ENCODE data around the gene EMILIN3. TPM values are rescaled to one million over a fixed set of nuclear protein-coding genes. Genes with fewer than 3 reads are reported as not detected.

EMILIN3 gene
- total RNA-seq, 4 donors from 2014 or later = 0.20 to 0.33 (median 0.20) TPM; not detected in 1

- no peak for DNase-seq
- Histone ChIP-seq H3K4me3 (no peak overlapping the region), H3K4me1 (no peaks in the 10 kb centered on the region), H3K27me3 (no peaks in the 10 kb centered on the region), H3K27ac (no peak overlapping the region), H3K36me3 (no peaks in the 10 kb centered on the region), H3K9me3 (no peaks in the 10 kb centered on the region)
- no peak for TF ChIP-seq POLR2A (IDR thresholded peaks at IDR 0.05)
- no peak for TF ChIP-seq CTCF (IDR thresholded peaks at IDR 0.05 in 4 of 5, conservative IDR thresholded peaks at IDR 0.05 in 1 of 5)
- no peak for ATAC-seq
- intact Hi-C loops (cut with DNase I; ENCODE audit: low total_unique reads) (no loop called here), in situ Hi-C loops (cut with MboI; ENCODE audit: low sequenced_read_pairs in 4 of 4) (no loop called here)
Observed at GRCh38 chr20:41380551-41381193, 14.1 kb upstream of the EMILIN3 start.

- in situ Hi-C loops (cut with MboI; ENCODE audit: low sequenced_read_pairs in 4 of 4) = no loop called here
- no peaks in the 10 kb centered on the region for H3K9me3 ChIP-seq
- no peaks in the 10 kb centered on the region for H3K4me1 ChIP-seq
- H3K27ac ChIP-seq = no peak overlapping the region
- intact Hi-C loops (cut with DNase I; ENCODE audit: low total_unique reads) = no loop called here
- H3K36me3 ChIP-seq = no peaks in the 10 kb centered on the region
- H3K4me3 ChIP-seq = no peak overlapping the region
- no peak for TF ChIP-seq CTCF (IDR thresholded peaks at IDR 0.05 in 4 of 5, conservative IDR thresholded peaks at IDR 0.05 in 1 of 5)
- TF ChIP-seq POLR2A (IDR thresholded peaks at IDR 0.05) = no peak
- no peaks in the 10 kb centered on the region for H3K27me3 ChIP-seq
- no peak for ATAC-seq
- DNase-seq = no peak
Observed at GRCh38 chr20:41379551-41379950, 12.9 kb upstream of the EMILIN3 start.

- no peaks in the 10 kb centered on the region for H3K4me1 ChIP-seq
- H3K27me3 ChIP-seq = no peaks in the 10 kb centered on the region
- ATAC-seq = no peak
- no peak overlapping the region for H3K27ac ChIP-seq
- no peak for TF ChIP-seq CTCF (IDR thresholded peaks at IDR 0.05 in 4 of 5, conservative IDR thresholded peaks at IDR 0.05 in 1 of 5)
- no peak for TF ChIP-seq POLR2A (IDR thresholded peaks at IDR 0.05)
- H3K36me3 ChIP-seq = no peaks in the 10 kb centered on the region
- H3K9me3 ChIP-seq = no peaks in the 10 kb centered on the region
- intact Hi-C loops (cut with DNase I; ENCODE audit: low total_unique reads) (no loop called here), in situ Hi-C loops (cut with MboI; ENCODE audit: low sequenced_read_pairs in 4 of 4) (no loop called here)
- DNase-seq = no peak
- H3K4me3 ChIP-seq = no peak overlapping the region
Observed at GRCh38 chr20:41377275-41377674, 10.7 kb upstream of the EMILIN3 start.

GRCh38 chr20:41376349-41376748, 9.7 kb upstream of the EMILIN3 start:
- ATAC-seq = no peak
- no peaks in the 10 kb centered on the region for H3K36me3 ChIP-seq
- intact Hi-C loops (cut with DNase I; ENCODE audit: low total_unique reads) = no loop called here
- TF ChIP-seq POLR2A (IDR thresholded peaks at IDR 0.05) = no peak
- no peaks in the 10 kb centered on the region for H3K27me3 ChIP-seq
- H3K27ac ChIP-seq = no peak overlapping the region
- DNase-seq = no peak
- no peaks in the 10 kb centered on the region for H3K4me1 ChIP-seq
- in situ Hi-C loops (cut with MboI; ENCODE audit: low sequenced_read_pairs in 4 of 4) = no loop called here
- no peak overlapping the region for H3K4me3 ChIP-seq
- H3K9me3 ChIP-seq = no peaks in the 10 kb centered on the region

- in situ Hi-C loops (cut with MboI; ENCODE audit: low sequenced_read_pairs in 4 of 4) = no loop called here
- H3K4me1 ChIP-seq = no peaks in the 10 kb centered on the region
Observed at GRCh38 chr20:41375846-41376245, 9.2 kb upstream of the EMILIN3 start.

More at GRCh38 chr20:41375846-41376245, 9.2 kb upstream of the EMILIN3 start:
- Histone ChIP-seq H3K36me3 (no peaks in the 10 kb centered on the region), H3K4me3 (no peak overlapping the region), H3K9me3 (no peaks in the 10 kb centered on the region), H3K27me3 (no peaks in the 10 kb centered on the region), H3K27ac (no peak overlapping the region)
- intact Hi-C loops (cut with DNase I; ENCODE audit: low total_unique reads) = no loop called here
- TF ChIP-seq POLR2A (IDR thresholded peaks at IDR 0.05) (no peak), CTCF (IDR thresholded peaks at IDR 0.05 in 4 of 5, conservative IDR thresholded peaks at IDR 0.05 in 1 of 5) (no peak)
- no peak for ATAC-seq
- no peak for DNase-seq
